ENCODE data around the gene DISC1.
"Not testable (repeated sequence)": the region's sequence is repeated elsewhere in the genome, so short reads cannot be mapped to it uniquely, and the experiment has no call there.

Gene DISC1

DNA sequence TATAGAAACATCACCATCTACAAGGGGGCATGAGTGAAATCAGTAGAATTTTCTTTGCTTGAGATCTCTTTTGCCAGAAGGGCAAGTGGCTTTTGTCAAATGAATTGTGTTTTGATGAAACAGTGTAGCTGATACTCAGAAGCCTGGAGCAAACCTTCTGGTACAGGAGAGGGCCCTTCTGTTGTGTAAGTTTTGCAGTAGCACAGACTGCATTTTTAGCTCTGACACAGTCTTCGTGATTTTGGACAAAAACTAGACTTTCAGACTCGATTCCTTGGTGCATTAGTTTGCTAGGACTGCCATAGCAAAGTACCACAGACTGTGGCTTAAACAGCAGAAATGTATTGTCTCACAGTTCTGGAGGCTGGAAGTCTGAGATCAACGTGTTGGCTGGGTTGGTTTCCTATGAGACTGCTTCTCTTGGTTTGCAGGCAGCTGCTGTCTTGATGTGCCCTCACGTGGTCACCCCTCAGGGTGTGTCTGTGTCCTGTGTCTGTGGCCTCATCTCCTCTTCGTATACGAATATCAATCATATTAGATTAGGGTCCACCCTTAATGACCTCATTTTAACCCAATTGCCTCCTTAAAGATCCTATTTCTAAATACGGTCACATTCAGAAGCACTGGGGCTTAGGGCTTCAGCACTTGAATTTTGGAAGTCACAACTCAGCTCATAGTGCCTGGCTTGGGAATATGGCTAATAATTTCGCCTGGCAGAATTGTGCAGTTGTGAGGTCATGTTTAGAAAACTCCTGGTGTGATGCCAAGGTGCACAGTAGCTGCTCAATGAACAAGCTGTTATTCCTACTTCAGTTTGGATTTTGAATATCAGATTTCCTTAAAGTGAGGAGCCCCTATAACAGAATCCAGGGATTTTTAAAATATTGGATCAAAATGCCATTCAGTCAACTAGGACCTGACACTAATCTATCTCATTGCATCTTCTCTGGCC lies 21.2 kb upstream of the DISC1 start:
- no peak for DNase-seq (ENCODE audit: low read depth)

DNA sequence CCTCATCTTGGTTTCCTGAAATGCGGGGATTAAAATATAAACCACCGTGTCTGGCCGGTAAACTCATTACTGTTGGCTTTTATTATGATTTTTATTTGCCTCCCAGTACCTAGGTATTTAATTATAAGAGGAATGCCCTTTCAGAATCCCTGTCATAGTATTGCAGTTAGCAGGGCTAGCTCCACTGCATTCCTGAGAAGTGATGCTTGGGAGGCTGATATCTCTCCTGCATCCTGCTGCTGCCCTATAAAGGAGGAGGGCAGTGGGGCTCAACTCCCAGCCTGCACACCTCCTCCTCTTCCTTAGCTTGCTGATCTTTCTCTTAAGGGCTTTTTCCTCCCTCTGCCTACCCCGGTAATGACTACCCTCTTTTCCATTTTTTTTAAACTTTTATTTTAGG lies 19.9 kb upstream of the DISC1 start:
- no peak for DNase-seq (ENCODE audit: low read depth)

DNA sequence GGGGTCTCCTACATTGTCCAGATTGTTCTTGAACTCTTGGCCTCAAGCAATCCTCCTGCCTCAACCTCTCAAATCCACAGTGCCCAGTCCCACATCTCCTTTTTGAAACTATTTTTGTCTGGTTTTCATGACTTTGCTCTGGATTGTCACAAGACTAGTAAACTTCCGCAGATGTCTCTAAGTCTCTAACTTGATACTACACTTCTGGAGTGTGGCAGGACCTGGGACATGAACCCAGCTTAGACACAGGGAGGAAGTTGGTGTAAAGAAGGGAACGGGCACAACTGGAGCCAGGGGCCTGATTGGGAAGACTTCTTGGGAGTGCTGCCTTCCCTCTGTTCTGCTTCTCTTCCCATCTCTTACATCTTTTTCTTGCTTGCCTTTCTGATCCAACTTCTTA lies 16.2 kb upstream of the DISC1 start:
- no peak for DNase-seq (ENCODE audit: low read depth)

DNA sequence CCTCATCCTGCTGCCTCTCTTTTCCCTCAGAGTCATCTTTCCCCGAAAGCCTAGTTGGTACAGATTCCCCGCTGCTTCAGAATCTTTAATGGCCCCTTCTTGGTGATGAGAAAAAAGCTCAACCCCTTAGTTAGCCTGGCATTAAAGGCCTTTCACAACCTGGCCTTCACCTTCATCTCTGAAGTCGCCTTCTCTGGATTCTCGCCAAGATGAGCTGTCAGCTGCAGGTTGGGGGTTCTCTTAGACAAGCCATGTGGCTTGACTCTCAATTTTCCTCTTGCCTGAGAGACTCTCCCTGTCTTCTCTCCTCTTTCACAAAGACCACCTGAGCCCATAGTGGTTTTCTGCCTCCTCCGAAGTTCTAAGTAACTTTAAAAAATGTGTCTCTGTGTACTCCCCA lies 15.5 kb upstream of the DISC1 start:
- DNase-seq (ENCODE audit: low read depth) = no peak

DNA sequence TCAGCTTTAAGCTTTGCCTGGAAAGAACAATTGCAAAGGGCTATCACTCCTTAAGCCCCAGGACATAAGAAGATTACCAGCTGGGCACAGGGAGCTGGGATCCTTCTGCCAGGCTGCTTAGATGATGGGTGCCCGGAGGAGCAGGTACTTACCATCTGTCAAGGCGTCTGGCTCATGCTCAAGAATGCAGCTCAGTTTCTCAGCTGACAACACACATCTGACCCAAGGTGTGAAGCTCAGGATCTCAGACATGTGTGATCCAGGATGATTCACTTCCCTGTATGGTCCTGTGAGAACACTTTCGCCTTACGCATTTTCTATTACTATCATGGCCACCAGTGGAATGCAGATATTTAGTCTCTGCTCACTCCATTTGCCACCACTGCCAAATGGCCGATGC lies 14.7 kb upstream of the DISC1 start:
- no peak for DNase-seq (ENCODE audit: low read depth)

DNA sequence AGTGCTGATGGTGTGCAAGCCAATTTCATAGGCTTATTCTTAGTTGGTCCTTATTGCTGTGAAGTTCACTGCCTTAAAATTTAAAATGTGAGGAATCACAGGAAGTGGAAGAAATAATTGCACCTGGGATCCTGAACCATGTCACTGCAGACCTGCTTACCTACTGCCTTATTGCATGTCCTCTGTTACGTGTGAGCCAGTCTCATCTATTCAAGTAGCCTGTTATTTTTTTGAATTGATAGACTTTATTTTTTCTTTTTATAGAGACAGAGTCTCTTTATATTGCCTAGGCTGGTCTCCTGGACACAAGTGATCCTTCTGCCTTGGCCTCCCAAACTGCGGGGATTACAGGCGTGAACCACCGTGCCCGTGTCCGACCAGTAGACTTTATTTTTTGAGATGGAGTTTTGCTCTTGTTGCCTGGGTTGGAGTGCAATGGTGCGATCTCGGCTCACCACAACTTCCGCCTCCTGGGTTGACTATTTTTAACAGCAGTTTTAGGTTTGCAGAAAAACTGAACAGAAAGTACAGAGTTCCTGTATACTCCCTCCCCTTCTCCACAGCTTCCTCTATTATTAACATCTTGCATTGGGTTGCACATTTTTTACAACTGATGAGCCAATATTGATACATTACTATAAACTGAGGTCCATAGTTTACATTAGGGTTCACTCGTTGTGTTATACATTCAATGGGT lies 14.0 kb upstream of the DISC1 start:
- DNase-seq (ENCODE audit: low read depth) = no peak

DNA sequence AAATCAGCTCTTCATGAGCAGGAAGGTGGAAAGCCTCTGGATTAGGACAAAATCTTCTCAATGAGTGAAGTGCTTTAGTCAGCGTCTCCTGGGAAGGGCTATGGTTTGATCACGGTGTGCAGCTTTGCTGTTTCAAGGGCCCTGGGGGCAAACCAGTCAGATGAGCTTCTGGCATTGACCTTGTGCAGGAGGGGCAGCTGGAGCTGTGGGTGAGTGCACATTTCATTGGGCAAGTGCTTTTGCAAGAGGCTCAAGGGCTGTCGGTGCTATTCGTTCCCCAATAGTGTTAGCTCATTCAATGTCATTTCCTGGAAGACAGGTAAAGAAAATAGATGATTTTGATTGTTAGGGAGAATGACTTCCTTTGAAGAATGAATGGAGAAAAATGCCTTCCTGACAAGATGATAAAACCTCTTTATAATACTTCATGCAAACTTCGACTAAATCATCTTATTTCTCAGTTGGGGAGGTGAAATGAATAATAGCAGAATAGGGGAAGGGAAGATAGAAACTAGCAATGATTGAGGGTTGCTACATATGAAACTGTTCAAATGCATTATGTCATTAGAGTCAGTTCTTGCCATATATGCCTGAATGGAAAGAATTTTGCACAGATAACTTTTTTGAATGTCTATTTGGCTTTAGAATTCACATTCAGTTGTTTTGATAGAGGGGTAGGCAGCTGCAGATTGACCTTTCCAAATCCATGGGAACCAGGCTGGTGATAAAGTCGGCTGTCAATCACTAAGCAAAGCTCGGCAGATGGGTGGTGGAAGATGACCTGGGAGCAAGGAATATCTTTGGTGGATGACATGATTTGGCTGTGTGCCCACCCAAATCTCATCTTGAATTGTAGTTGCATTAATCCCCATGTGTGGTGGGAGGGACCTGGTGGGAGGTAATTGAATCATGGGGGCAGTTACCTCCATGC lies 12.9 kb upstream of the DISC1 start:
- DNase-seq (ENCODE audit: low read depth) = no peak

DNA sequence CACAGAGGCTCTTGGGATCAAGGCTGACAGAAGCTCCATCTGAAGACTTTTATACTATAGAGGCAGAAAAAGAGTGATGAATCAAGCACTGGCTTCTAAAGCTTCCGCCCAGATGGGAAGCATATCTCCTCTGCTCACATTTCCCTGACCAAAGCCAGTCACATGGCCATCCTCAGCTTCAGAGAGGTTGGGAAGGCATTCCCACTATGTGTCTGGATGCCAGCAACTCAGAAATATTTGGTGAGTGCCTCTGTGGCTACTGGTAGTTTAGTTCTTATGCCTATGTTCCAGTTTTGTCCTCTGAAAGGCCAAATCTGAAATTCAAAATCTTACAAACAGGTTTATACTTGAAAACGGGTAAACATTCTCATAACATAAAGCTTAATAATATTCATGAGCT lies 9.9 kb upstream of the DISC1 start:
- DNase-seq (ENCODE audit: low read depth) = no peak

DNA sequence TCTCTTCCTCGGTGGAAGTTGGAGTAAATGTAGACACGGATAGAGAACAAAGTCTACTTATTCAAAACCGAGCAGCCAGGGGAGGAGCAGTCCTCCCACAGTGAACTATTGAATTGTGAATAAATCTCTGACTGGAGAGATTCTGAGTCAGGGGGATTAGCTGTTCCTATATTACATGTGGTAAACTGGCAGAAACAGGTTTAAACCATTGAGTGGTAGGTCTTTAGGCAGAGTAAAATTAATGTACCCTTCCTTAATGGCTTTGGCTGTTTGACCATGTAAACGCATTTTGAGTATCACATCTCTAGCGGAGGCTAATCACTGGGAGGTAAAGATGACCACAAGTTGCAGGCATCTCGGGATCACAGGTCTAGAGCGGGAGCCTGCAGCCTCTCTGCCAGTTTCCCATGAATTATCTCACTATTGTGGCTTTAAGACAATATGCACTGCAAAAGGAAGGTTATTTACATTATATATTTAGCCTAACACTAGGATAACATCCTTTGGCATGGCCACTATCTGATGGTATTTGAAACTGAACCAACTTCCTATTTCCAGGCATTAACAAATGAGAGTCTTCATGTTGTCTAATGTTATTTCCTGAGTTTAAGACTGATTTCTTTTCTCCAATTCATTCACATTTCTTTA lies 7.9 kb upstream of the DISC1 start:
- no peak for DNase-seq (ENCODE audit: low read depth)

DNA sequence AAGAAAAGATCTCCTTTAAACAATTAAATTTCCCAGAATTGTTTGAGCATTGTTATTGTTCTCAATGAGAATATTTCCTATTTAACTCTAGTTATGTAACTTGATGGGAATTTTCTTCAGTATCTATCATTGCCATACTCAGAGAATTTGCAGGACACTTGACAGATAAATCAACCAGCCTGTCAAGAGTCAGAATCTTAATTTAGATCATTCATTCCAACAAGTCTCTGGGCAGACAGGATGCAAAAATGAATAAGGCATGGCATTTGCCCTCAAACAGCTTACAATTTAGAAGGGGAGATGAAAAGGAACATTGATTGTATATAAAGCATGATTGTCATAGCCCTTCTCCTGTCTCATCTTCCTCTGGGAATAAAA lies 7.3 kb upstream of the DISC1 start:
- no peak for DNase-seq (ENCODE audit: low read depth)

DNA sequence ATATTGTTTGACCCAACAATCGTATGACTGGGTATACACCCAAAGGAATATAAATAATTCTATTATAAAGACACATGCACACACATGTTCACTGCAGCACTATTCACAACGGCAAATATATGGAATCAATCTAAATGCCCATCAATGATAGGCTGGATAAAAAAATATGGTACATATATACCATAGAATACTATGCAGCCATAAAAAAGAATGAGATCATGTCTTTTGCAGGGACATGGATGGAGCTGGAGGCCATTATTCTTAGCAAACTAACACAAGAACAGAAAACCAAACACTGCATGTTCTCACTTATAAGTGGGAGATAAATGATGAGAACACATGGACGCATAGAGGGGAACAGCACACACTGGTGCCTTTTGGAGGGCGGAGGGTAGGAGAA lies 1.5 kb upstream of the DISC1 start:
- DNase-seq (ENCODE audit: low read depth) = not testable (repeated sequence)

DNA sequence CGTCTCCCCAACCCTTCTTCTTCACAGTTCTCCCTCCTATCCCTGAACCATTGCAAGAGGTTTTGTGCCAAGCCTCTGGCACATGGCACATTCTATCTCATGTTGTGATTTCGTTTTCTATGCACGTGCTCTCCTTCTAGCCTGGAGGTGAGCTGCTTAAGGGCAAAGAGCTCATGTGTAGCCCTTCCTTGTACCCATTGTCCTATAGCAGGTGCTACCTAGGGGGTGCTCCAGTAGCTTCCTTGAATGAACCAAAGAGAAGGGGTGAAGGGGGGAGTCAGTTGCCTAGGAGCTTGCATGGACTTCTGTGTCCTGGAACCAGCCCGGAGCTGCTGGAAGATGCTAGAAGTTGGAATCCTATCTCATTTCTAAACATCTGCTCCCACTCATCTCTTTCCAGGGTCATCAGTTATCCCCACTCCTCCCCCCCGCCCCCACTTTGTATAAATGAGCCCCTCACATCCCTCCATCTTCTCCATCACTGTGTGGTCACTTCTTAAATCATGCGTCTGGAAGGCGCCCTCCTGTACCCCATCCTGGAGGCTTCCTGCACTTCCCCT lies 535 bp upstream of the DISC1 start:
- DNase-seq (ENCODE audit: low read depth) = no peak

DNA sequence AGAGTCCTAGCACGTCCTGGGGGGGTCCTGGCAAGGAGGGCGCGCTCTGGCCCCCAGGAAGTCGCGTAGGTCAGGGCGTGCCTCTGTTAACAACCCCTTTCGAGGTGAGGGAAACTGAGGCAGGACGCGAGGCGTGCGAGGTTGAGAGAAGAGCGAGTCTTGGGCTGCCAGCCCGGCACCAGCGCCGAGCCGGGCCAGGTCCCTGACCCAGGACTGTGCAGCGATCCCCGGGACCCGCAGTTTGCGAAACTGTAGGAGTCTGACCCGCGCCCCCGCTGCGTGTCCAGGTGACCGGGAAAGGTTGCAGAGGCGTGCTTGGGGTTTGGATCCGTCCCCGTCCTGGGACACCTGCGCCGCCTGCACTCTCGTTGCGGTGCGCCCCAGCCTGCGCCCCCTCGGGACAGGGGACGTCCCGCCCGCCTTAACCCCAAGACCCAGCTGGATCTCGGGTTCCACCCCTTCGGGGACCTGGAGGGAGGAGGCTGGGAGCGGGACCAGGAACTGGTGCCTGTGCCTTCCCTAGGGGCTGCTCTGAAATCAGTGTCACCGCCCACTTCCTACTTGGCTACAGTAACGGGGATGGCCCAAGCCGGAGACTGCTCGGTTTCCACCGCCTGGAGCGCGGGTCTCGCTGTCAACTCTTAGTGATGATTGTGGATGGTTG lies 493 bp downstream of the DISC1 start:
- DNase-seq (ENCODE audit: low read depth) = no peak

DNA sequence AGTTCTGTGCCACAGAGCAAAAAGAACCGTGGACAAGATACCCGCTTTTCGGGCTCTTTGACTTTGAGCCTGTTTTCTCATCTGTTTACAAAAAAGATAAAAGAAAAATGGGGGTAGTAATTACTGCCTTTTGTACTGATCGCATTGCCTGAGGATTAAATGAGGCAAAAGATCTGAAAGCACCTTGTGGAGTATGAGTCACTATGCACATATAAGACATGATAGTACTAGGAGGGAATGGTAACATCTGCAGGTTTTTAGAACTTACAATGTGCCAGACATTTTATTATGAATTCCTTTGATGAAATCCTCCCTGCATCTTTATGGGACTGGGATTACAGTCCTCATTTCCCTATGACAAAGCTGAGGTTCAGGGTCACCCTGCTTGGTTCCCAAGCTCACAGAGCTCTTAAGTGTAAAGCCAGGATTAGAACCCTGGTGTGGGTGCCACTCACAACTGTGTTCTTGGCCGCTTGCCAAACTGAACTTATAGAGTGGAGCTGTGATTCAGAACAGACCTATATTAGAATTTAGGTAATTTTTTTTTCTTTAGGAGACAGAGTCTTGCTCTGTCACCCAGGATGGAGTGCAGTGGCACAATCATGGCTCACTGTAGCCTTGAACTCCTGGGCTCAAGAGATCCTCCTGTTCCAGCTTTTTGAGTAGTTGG lies 1.8 kb downstream of the DISC1 start:
- no peak for DNase-seq (ENCODE audit: low read depth)

DNA sequence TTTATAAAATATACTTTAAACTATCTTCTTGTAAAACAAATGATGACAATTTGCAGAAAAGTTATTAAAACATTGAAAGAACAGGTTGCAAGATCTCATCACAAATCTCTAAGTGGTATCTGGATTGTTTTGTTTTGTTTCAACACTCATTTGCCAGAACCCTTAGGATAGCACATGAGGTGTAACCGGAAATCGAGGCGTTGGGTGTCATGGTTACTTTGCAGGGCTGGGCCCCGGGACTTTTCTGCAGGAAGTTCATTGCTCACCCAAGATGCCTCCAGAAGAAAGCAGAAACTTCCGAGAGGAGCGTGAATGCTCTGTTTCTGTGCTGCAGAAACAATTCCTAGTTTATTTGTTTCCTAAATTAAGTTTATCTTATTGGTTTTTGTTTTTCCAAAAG lies 2.5 kb downstream of the DISC1 start:
- no peak for DNase-seq (ENCODE audit: low read depth)

DNA sequence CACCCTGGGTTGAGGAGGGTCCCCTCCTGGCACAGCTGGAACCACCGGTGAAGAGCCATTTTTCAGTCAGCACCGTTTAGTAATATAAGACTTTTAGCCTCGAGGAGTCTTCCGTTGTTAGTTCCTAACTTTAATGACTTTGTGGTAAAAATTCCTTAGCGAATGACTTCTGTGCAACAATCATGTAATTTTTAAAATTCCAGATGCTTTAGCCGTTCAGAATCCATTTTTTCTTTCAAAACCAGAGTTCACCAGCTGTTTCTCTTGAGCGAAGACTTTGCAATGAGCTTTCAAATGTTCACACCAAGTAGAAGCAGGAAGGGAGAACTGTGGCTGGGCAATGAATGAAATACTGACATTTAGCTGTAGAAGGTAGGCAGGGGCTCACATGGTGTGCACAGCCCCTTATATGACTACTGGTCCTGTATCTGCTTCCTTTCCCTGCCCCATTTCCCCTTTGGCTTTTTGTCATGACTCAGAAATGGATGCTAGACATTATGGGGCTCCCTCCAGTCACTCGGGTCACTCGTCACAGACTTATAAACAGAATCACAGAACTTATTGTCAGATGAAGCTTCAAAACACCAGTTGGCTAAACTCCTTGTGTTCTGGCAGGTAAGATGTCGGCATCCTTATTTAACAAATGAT lies 4.1 kb downstream of the DISC1 start:
- no peak for DNase-seq (ENCODE audit: low read depth)

DNA sequence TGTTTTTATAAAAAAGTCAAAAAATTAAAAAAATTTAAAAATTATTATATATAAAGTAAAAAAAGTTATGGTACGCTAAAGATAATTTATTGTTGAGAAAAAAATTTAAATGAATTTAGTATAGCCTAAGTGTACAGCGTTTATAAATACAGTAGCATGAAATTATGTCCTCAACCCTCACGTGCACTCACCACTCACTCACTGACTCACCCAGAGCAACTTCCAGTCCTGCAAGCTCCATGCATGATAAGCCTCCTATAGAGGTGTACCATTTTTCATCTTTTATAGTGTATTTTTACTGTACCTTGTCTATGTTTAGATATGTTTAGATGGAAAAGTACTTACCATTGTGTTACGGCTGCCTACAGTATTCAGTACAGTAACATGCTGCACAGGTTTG lies 5.1 kb downstream of the DISC1 start:
- no peak for DNase-seq (ENCODE audit: low read depth)

DNA sequence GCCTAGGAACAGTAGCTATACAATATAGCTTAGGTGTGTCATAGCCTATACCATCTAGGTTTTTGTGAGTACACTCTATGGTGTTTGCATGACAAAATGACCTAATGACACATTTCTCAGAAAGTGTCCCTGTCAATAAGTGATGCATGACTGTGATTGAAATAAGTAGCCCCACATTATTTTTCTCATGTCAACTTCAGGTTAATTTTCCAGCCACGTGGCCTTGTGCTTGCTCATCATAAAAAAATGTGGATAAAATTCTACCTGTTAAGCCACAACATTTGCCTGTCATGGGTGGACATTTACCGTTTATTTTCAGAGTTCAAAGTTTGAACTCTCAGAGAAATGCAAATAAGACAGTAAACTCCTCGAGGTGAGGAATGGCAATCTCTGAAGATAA lies 5.5 kb downstream of the DISC1 start:
- no peak for DNase-seq (ENCODE audit: low read depth)

DNA sequence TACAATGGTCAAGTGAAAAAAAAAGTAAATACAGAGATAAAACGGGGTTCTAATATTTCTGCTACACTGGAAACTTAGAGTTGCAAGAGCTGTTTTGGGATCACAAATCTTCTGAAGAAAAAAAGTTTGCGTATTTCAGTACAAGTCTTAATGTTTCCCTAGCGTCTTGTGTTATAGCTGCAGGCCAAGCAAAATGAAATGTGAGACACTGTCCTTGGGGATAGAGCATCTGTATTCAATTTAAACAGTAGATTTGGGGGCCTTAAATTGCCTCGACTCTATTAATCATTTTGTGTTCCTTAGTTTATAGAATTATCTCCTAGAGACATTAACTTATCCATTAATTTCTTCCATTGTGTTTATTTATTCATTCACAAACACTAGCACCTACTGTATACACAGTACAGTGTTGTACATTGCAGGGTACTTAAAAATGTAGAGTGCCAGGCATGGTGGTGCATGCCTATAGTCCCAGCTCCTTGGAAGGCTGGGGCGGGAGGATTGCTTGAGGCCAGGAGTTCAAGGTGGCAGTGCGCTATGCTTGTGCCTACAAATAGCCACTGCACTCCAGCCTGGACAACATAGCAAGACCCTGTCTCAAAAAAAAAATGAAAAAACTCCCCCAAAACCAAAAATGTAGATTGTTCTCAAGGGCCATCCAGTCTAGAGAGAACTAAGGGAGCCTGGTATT lies 7.9 kb downstream of the DISC1 start:
- DNase-seq (ENCODE audit: low read depth) = no peak

Data from stimulated activated CD8-positive, alpha-beta memory T cell treated with anti-CD3 and anti-CD28 coated beads, Interleukin-15, amount 100 ng/mL, for 24 hours (primary cell).